Body of pancreas (tissue), 4 donors: ENCODE data around the gene GCSH. TPM values are rescaled to one million over a fixed set of nuclear protein-coding genes. Genes with fewer than 3 reads are reported as not detected.

Experiments
- ATAC-seq: fragments of 150-250 bp; one replicate; pipeline ENCODE4 v1.9.1; 2016
- DNase-seq, 4 donors: peaks; one replicate each; pipeline ENCODE4 v3.0.0-alpha.2; 2019
- H3K27ac ChIP-seq, 4 donors: fragments of 200-600 bp; sonication (generic); 1 replicate in 3 of 4; 2 replicates in 1 of 4; pipeline versions ENCODE4 v1.5.1 to v1.6.1; 2016 to 2019; ENCODE audit warnings: mild to moderate bottlenecking in 1 of 4, mixed read lengths in 1 of 4, moderate library complexity in 1 of 4
- H3K27me3 ChIP-seq, 2 donors: fragments of 200-600 bp; sonication (generic); one replicate each; pipeline ENCODE4 v1.6.0; 2016; ENCODE audit warnings: mild to moderate bottlenecking in 1 of 2
- H3K36me3 ChIP-seq, 2 donors: fragments of 200-600 bp; sonication (generic); replicated peaks in 1 of 2; 2 replicates each; pipeline ENCODE4 v1.5.1; 2016; ENCODE audit warnings: low read depth in 2 of 2; ENCODE audit not compliant: insufficient read depth in 1 of 2
- H3K4me1 ChIP-seq: fragments of 200-600 bp; sonication (generic); one replicate; pipeline ENCODE4 v1.6.0; 2016
- H3K4me3 ChIP-seq, 2 donors: fragments of 200-600 bp; sonication (generic); 1 replicate in 1 of 2; 2 replicates in 1 of 2; pipeline ENCODE4 v1.5.1; 2016 to 2019
- H3K9me3 ChIP-seq, 3 donors: fragments of 200-600 bp; sonication (generic); 1 replicate in 2 of 3; 2 replicates in 1 of 3; pipeline ENCODE4 v1.5.1; 2016
- POLR2A ChIP-seq, 3 donors: fragments of 450-650 bp; IDR thresholded peaks; one replicate each; pipeline ENCODE4 v1.6.1; 2016; ENCODE audit warnings: antibody characterized with exemption in 3 of 3, mild to moderate bottlenecking in 2 of 3
- WGBS, 2 donors: methylation state at CpG; one replicate each; pipeline ENCODE4 v1.1.5; 2017; 5-methylcytosine and 5-hydroxymethylcytosine counted together
- intact Hi-C: fragments of 100-400 bp; cut with DNase I; formaldehyde crosslinking; loops from one replicate; pipeline ENCODE4 v1.15.1; 2023
- small RNA-seq: library from RNA; depleted of rRNA; stranded (forward); fragments of <200 nt; gene quantifications from one replicate; pipeline ENCODE3, GENCODE V24; 2016
- total RNA-seq, 2 donors: library from RNA; depleted of rRNA; stranded (reverse); fragments of >200 nt; gene quantifications; one replicate each; pipeline ENCODE4 v1.1.0, GENCODE V29; 2016
- TF ChIP-seq, protein P1 (sequence below), 7 experiments: fragments of 450-650 bp in 4 of 7; fragments of 200-600 bp in 3 of 7; sonication (generic) in 3 of 7; IDR thresholded peaks; one replicate each; pipeline ENCODE4 v1.5.1; 2016 to 2019; ENCODE audit warnings: antibody characterized with exemption in 7 of 7

The GCSH gene
- total RNA-seq, 2 donors from 2014 or later = 7.3 to 17.8 TPM

DNA sequence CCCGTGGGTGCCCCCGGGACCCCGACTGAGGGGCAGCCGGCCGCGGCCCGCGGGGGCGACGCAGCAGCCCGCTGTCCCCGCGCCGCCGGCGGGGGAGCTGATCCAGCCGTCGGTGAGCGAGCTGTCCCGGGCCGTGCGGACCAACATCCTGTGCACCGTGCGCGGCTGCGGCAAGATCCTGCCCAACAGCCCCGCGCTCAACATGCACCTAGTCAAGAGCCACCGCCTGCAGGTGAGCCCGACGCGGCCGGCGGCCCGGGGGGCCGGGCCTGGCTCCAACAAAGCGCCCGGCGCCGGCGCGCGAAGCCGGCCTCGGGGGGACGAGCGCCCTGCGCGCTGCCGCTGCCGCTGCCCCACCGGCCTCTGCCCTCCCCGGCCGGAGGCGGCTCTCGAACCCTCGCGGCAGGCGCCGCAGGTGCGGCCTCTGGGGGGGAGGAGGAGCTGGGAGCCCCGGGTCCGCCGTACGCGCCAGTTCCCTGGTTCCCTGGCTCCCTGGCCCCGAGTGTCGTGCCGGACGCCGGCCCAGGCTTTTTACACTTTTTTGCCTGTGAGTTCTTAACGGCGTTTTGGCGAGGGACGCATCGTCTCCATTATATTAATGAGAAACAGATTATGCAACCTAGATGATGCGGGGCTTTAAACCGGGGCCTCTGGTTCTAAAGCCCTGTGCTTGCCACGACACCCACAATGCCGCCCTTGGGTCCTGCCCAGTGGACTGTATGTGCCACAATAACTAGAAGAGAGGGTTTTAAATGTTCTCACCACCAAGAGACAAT is 60.0 kb downstream of the GCSH start:
- peak; percentile 33 to 46 (median 38) for DNase-seq
- intact Hi-C loops = no loop called here
- no peaks in the 10 kb centered on the region for H3K36me3 ChIP-seq
- peak overlapping the region in 1 of 2 donors; percentile 66 for H3K4me3 ChIP-seq
- no peak for TF ChIP-seq POLR2A (IDR thresholded peaks at IDR 0.05)
- TF ChIP-seq, protein P1, sequence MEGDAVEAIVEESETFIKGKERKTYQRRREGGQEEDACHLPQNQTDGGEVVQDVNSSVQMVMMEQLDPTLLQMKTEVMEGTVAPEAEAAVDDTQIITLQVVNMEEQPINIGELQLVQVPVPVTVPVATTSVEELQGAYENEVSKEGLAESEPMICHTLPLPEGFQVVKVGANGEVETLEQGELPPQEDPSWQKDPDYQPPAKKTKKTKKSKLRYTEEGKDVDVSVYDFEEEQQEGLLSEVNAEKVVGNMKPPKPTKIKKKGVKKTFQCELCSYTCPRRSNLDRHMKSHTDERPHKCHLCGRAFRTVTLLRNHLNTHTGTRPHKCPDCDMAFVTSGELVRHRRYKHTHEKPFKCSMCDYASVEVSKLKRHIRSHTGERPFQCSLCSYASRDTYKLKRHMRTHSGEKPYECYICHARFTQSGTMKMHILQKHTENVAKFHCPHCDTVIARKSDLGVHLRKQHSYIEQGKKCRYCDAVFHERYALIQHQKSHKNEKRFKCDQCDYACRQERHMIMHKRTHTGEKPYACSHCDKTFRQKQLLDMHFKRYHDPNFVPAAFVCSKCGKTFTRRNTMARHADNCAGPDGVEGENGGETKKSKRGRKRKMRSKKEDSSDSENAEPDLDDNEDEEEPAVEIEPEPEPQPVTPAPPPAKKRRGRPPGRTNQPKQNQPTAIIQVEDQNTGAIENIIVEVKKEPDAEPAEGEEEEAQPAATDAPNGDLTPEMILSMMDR (IDR thresholded peaks at IDR 0.05) = no peak
- peak overlapping the region; percentile 47 to 77 (median 66) for H3K27ac ChIP-seq
- peaks cover 26% of the 10 kb centered on the region for H3K4me1 ChIP-seq
- WGBS, 2 donors = 0 to 1% methylated on average over 11 to 76 of the region's 80 CpGs
- H3K9me3 ChIP-seq = no peaks in the 10 kb centered on the region
- no peaks in the 10 kb centered on the region for H3K27me3 ChIP-seq
- ATAC-seq = peak; percentile 43

DNA sequence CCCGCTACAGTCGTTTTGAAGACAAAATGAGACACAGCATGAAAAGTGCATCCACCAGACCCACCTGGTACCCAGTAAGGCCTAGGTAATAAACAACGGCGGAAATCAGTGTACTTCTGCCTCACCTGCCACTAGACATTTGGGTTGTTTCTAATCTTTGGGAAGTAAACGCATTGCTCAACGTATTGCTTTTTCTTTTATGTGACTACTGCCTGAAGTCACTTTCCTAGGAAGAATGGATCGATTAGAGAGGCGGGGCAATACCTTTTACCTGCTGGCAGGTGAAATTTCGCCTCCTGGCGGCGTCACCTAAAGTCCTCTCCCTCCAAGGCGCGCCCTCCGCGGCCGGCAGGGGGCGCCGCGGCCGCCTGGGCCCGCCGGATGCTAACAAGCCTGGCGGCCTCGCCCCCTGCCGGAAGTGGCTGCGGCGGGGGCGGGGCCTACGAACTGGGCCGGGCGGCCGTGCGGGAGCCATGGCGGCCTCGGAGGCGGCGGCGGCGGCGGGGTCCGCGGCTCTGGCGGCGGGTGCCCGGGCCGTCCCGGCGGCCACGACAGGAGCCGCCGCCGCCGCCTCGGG is 60.7 kb downstream of the GCSH start, which contains the start of gene ATMIN:
TSS of gene ATMIN (plus strand) at position 445 of the 577 bp plus-strand sequence. CDS start at position 474, 29 bp downstream.
- WGBS, 2 donors = 2 to 12% methylated on average over 6 to 37 of the region's 54 CpGs
- intact Hi-C loops = no loop called here

More for the DNA sequence above, 60.7 kb downstream of the GCSH start, which contains the start of gene ATMIN:
- Histone ChIP-seq H3K4me1 (peaks cover 26% of the 10 kb centered on the region), H3K27ac (peak within 1 kb of the TSS; percentile 47 to 79 (median 66)), H3K9me3 (no peaks in the 10 kb centered on the region), H3K4me3 (peak within 1 kb of the TSS in 1 of 2 donors; percentile 66), H3K36me3 (no peaks in the 10 kb centered on the region), H3K27me3 (no peaks in the 10 kb centered on the region)
- peak in 1 of 3 donors; percentile 34 for TF ChIP-seq POLR2A (IDR thresholded peaks at IDR 0.05)
- TF ChIP-seq, protein P1 (IDR thresholded peaks at IDR 0.05) = peak; percentile 89 to 100 (median 100)
- peak; percentile 99 for ATAC-seq
- DNase-seq = peak; percentile 93 to 95 (median 94)

Small RNA genes lying within 50 kb of the gene (small RNA-seq; reads per million reads assigned to genes)
- gene AC092718.3 (not detected), gene RNU6-1191P (not detected)

Other genes with a start within 250 kb of the GCSH start
- 10 to 100 TPM; 15.5 to 23.6 TPM for gene CMC2, start 89.5 kb downstream of the GCSH start, total RNA-seq
- 1 to 10 TPM; 1.3 to 4.3 TPM for gene CENPN, start 89.2 kb downstream of the GCSH start, total RNA-seq
- gene ATMIN, start 60.6 kb downstream of the GCSH start, total RNA-seq = 10 to 100 TPM; 15.6 to 15.8 TPM
- gene C16orf46, start 19.2 kb downstream of the GCSH start, total RNA-seq = under 1 TPM; 0.33 to 0.52 TPM
- gene BCO1, start 142.3 kb upstream of the GCSH start, total RNA-seq = not detected
- 1 to 10 TPM; 3.6 to 4.9 TPM for gene GAN, start 218.6 kb upstream of the GCSH start, total RNA-seq